ENCODE results near the gene TP73.

- no peak for TF ChIP-seq EZH2 (IDR thresholded peaks at IDR 0.05; ENCODE audit: borderline replicate concordance, insufficient read depth, low read depth, low read length, poor library complexity, severe bottlenecking)
- no peak for TF ChIP-seq CTCF (IDR thresholded peaks at IDR 0.05)
These were observed 83.8 kb downstream of the TP73 start for GRCh38 chr1:3736131-3736561.

Data from B cell (primary cell).